SIG-M5 treated with dmso at 0.1 percent for 504 hours (cell line): ENCODE measurements around the gene ZIM2.
"Not testable (repeated sequence)": the region's sequence is repeated elsewhere in the genome, so short reads cannot be mapped to it uniquely, and the experiment has no call there.

Source experiments
- DNase-seq: peaks from one replicate; lab custom pipeline; 2025; ENCODE audit not compliant: unreplicated experiment; lab: John Stamatoyannopoulos, UW

Gene ZIM2

DNA sequence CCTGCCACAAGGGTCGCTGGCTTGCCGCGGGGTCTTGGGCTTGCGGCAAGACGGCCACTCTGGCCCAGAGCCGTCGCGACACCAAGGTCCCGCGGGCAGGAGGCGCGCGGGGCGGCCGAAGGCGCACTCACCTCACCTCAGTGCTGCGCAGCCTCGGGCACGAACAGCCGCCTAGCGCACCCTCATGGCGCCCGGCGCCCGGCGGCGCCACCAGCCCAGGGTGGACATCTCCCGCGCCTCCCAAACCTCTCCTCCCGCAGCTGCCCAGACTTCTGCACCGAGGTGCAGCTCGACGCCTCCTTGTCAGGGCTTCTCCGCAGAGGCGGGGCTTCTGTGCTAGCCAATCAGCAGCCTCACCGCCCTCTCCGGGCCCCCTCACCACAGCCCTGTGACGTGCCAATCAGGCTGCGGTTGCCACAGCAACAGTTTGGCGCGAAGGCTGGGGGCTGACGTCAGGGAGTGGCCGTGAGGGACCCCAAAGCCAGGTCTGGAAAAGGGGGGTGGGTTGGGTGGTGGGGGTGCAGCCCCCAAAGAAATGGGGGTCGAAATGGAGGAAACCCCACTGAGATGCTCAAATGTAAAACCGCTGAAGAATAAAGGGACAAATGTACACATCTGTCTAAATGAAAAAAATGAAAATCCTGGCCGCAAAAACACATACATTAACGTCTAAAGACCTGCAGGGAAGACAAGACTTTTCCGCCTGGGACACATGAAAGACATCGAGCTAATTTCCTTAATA lies at the start of gene ZIM2, which contains the start of gene PEG3:
ZIM2 (minus strand) TSS at position 276 of the 742 bp plus-strand sequence. CDS start 16,449 bp downstream, outside the sequence.
PEG3 (minus strand) TSS at position 276 of the 742 bp plus-strand sequence. CDS start 16,071 bp downstream, outside the sequence.
- no peak for DNase-seq

DNA sequence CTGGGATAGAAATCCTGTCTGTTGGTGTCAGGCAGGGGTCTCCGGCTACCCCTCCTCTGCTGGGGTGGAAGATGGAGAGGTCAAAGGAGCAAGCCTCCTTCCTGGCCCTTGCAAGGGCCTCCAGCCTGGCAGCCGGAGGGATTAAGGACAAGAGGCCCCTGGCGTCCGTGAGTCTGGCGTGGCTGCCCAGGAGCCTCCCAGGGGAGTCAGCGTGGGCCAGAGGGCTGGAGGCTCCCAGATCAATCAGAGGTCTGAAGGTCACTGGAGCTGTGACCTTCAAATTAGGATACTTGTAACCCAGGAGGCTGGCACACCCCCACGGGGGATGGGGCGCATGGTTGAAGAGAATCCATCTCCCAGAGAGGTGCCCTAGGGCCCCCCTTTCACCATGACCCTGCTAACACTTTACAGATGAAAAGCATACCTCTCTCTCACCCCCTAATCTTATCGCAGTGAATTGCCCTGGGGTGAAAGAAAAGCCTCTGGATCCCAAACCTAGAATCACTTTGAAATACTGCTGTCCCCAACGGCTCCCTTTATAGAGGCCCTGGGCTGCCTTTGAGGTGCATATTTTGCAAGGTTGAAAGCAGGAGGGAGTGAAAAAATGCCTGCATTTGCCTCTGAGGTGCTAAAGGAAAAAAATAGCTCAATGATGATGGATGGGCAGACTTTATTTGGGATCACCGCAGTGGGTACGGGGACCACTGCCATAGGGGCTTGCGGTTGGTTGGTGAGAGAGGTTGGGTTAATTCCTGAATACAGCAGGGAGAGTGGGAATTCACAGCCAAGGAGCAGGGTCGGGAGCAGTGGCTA lies 44.9 kb upstream of the ZIM2 start:
- no peak for DNase-seq

DNA sequence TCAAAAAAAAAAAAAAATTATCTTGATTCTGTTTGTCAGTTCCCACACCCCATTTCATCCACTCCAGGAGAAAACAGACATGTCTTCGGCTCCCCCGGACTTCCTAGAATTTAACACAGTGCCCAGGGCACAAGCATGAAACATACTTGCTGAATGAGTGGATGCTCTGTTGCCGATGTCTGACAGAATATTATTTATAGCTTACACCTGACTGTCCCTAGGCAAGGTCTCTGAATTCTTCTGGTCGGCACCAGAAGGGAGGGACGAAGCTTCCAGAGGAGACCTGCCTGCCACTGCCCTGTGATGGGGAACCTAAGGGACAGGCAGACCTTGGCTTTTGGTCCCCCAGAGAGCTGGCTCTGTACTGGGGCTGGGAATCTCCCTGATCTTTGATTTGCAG lies 43.9 kb upstream of the ZIM2 start:
- DNase-seq = no peak

DNA sequence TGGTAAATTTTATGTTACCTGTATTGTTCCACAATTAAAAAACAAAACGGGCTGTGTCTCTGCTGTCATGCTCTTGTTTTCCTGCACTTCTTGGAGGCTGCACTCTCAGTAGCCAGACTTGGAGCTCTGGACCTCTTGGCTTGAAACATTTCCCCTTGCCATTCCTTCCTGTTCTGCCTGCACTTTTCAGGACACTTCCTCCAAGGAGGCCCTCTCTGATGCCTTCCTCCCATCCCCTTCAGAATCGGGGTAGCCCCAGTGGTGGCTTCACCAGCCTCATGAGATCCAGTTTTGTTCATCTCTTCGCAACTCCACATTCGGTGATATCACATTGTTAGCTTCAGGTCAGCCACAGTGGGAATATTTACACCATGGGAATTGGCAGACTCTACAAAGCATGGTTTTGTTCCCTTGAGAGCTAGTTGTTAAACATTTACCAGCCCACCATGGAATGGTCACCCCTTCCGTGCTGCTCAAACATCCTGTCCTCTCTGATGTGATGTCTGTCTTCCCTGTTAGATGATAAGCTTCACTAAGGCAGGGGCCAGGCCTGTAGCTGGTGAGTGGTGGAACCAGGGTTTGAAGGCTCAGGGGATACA lies 40.2 kb upstream of the ZIM2 start:
- no peak for DNase-seq

DNA sequence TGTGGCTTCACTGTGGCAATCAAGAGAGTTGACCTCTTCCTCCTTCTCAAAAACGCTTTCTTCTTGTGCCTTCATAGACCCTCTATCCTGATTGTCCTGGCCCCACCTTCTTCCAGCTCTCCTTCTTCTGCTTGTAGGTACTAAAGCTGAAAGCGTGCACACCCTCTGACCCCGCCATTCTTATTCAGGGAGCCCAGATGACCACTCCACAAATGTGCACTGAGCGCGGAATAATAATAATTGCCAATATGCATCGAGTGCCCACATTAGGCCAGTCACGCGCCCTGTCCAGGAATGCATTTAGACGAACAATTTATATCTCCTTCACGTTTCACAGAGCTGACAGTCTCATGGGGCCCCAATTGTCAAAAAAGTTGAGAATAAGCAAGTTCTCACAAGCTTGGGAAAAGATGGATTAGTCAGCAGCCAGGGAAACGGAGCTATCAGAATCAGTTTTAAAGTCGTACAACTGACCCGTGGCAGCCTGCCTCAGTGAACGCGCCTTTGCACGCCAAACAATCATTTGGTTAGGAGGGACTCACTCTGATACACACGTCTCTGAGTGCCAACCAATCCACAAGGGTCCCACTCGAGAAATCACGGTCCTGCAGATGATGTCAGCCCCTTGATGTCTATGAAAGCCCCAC lies 36.7 kb upstream of the ZIM2 start:
- DNase-seq = no peak

DNA sequence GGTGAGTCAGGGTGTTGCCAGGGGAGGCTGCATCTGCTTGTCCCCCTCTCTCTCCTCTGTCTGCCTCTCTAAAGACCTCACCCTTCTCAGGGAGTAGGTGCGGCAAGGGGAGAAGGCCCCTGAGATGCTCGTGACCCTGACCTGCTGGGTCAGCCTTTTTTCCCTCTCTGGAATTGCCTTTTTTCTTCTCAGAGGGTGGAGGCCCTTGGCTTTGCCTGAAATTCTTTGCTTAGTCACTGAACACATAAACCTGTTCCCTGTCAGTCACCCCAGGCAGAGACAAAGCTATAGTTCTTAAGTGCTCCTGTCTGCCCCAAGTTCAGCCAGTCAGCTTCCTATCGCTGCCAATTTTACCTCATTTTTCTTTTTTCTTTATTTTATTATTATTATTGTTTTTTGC lies 35.2 kb upstream of the ZIM2 start:
- DNase-seq = no peak

DNA sequence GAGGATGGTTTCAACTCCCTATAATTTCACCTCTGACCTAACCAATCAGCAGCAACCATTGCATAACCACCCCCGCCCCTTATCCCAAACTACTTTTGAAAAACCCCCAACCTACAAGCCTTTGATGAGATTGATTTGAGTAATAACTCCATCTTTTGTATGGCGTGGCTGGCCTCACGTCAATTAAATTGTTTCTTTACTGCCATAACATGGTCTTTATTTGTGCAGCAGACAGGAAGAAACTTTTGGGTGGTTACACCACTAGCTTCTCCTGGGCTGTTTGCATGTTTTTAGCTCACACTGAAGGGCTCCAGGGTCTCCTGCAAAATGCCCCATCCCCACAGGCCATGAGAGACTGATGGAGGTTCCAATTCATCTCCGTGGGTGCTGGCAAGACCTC lies 34.0 kb upstream of the ZIM2 start:
- DNase-seq = no peak

DNA sequence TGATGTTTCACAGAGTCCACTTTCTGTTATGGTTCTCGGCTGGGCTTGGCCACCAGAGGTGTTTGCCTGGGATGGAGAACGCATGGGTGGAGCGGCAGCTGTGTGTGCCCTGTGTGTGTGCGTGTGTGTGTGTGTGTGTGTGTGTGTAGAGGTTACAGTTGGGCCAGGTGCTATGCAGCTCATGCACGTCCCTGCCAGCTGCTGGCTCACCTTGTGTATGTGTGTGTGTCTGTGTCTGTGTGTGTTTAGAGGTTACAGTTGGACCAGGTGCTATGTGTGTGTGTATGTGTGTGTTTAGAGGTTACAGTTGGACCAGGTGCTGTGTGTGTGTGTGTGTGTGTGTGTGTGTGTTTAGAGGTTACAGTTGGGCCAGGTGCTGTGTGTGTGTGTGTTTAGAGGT lies 33.0 kb upstream of the ZIM2 start:
- DNase-seq = no peak

DNA sequence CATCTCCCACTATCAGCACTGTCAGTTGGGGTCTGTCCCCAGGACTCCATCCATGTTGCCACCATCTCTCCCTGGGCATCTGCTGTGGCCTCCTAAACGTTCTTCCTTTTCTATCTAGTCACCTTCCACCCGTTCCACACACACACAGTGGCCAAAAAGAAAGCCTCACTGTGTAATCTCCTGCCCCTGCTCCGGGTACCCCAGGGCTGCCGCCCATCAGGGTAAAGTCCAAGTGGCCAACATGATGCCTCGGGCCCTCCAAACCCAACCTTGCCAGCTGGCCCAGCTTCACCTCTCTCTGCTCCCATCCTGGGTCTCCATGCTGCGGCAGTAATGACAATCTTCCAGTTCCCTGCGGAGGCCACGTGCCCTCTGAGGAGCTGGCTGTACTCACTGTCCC lies 29.4 kb upstream of the ZIM2 start:
- no peak for DNase-seq

DNA sequence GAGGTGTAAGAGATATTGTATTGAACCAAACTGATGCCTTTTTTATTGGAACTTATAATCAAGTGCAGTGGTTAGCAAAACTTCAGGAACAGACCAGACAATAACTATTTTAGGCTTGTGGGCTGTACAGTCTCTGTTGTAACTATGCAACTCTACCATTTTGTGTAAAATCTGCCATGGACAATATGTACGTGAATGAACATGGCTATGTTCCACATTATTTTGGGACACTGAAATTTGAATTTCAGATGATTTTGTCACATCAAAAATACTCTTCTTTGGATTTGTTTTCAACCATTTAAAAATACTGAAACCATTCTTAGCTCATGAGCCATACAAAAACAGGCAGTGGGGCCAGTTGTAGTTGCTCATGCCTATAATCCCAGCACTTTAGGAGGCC lies 27.9 kb upstream of the ZIM2 start:
- DNase-seq = no peak

DNA sequence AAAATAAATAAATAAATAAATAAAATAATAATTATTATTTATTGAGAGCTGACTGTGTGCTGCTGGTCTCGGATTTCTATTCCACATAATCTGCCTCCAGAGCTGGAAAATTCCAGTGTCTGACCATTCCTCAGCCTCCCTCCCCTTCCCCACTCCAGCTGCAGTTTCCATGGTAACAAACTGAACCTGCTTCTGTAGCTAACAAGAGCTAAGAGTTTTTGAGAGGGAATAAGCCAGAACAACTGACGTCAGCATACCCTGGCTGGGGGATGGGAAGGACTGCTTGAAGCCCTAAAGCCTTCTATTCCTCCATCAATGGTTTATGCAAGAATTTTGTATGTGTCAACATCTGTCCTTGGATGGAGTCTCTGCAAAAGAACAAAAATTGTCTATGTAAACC lies 26.0 kb upstream of the ZIM2 start:
- DNase-seq = no peak

DNA sequence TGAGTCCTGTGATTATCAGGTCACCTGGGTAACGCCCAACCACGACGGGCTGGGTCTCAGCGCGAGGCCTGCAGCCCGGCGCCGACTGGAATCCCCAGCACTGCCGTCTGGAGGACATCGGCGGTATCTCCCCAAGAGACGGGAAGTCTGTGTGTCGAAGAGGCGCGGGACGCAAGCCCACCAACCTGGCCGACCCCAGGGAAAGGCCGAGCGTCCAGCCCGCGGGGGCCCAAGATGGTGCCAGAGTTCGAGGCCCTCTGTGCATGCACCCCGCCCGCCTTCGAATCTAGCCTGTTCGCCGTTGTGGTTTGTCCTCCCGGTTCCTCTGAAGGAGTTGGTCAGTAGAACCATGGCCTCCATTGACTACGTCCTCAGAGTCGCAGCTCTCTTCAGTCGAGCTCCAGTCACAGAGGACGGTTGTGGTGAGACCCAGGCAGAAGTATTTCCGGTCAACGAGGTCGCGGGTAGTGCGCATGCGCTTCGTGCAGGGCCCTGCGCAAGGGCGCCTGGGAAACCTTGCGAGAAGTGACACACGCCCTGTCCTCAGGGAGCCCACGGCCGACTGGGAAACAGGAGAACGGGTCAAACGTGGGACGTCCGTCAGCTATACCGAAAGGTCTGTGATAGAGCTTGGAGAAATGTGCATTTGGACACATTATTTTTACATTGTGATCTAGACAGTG lies 24.1 kb upstream of the ZIM2 start:
- DNase-seq = no peak

DNA sequence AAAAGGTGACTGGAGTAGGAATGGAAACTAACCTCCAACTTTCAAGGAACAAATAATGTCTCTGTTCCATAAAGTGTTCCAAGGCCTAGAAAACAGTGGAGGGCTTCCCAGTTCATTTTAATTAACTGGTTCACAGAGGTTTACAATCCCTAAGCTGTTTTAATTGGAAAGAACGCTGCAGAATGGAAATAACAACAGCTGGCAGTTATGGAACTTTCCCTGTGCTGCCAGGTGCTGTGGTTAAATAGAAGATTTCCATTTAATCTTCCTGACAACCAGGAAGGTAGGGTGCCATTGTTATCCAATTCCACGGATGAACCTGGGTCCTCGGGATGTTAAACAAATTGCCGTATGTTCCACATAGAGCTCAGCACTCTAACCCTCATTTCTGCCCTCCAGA lies 22.2 kb upstream of the ZIM2 start:
- no peak for DNase-seq

DNA sequence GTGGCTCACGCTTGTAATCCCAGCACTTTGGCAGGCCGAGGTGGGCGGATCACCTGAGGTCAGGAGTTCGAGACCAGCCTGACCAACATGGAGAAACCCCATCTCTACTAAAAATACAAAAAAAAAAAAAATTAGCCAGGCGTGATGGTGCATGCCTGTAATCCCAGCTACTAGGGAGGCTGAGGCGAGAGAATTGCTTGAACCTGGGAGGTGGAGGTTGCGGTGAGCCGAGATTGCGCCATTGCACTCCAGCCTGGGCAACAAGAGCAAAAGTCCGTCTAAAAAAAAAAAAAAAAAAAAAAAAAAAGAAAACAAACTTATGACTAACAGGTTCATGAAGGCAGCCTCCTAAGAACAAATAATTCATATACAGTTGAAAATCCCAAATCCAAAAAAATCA lies 19.9 kb upstream of the ZIM2 start:
- not testable (repeated sequence) for DNase-seq

DNA sequence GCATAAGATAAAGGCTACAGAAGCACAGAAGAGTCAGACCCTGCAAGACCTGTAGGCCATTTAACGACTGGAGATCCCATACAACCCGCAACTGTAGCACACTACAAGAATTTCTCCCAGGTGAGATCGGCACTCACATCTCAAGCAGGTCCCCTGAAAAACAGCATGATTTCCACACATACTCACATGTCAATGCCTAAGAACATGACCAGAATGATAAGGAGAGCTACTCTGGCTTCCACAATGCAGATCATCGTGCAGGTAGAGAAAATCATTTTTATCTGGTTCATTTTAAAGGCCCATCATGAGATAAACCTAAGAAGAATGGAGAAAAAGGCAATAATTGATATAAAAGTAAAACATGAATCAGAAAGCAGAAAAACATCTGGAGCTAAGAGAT lies 17.5 kb upstream of the ZIM2 start:
- no peak for DNase-seq

DNA sequence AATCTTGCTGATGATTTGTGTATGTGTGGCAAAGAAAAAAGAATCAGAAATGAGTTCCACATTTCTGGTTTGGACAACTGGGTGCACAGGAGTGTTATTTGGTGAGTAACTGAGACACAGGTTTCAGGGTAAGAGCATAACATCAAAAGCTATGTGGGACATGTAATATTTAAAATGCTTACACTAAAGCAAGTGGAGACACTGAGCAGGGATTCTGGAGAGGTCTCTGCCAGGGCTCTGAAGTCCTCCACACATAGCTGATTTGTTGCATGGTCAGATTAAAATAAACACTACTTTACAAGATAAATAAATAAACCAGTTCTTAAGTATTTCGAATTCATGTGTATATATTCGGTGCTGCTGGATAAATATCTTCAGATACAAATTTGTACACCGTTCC lies 16.3 kb upstream of the ZIM2 start:
- no peak for DNase-seq

DNA sequence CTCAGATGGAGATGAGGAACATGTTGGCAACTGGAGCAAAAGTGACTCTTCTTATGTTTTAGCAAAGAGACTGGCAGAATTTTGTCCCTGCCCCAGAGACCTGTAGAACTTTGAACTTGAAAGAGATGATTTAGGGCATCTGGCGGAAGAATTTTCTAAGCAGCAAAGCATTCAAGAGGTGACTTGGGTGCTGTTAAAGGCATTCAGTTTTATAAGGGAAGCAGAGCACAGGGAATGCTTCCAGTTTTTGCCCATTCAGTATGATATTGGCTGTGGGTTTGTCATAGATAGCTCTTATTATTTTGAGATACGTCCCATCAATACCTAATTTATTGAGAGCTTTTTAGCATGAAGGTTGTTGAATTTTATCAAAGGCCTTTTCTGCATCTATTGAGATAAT lies 11.8 kb upstream of the ZIM2 start:
- DNase-seq = not testable (repeated sequence)

DNA sequence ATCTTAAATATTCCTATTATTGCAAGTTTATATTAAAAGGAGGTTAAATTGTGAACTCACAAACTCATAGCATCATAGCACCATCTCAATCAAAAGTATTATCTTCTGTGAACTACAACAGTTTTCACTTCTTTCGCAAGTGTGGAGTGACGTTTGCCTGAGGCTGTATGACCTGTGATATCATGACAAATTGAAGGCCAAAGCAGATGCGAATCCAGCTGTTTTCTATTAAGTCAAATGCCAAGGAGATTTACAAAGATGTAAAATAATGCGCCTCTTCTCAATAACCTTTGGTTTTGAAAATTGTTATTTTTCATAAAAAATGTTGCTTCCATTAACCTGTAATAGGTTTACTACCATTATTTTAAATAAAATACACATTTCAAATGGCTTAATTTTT lies 7.6 kb upstream of the ZIM2 start:
- DNase-seq = no peak

DNA sequence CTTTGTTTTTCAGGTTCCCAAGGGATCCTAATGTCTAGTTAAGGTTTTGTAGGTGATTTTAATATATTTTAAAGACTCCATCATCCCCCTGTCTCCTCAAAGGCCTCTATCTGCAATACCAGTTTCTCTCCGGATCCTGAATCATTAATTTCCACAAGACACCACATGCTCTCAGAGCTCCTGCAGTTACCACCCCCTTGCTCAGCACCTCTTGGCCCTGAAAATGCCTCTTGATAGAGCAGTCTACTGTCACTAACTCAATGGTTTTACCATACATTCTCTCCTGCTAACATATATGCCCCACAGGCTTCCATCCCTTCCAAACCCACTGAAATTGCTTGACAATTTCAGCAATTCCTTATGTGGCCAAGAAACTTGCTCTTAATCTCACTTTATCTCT lies 1.9 kb upstream of the ZIM2 start:
- no peak for DNase-seq

DNA sequence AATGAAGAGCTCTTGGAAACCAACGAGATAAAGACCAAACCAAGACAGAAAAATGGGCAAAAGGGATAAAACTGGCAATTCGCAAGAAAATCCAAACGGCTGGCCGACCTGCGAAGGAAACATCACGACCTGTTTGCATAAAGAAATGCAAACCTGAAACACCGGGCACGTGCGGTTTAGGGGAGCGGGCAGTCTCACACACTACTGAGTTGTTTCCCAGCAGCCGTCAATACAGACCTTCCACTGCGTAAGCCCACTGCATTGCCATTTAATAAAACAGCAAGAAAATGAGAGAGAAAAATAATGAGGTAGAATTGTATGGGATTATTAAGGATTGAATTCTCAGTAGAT lies 642 bp upstream of the ZIM2 start:
- DNase-seq = no peak
